Activated naive CD8-positive, alpha-beta T cell treated with anti-CD3 and anti-CD28 coated beads, Interleukin-2, amount 50 U/mL, for 16 hours (primary cell): ENCODE data around the gene TAOK2.
"Not testable (repeated sequence)": the region's sequence is repeated elsewhere in the genome, so short reads cannot be mapped to it uniquely, and the experiment has no call there.

Source experiments
- DNase-seq: peaks from one replicate; pipeline ENCODE4 v3.0.0-alpha.2; 2020; ENCODE audit warnings: low read depth, low spot score

The TAOK2 gene

GRCh38 chr16:30003670-30004423 lies 30.2 kb downstream of the TAOK2 start:
- no peak for DNase-seq

GRCh38 chr16:30004424-30004776 lies 30.7 kb downstream of the TAOK2 start:
- no peak for DNase-seq

GRCh38 chr16:30004811-30005242 lies 31.2 kb downstream of the TAOK2 start:
- no peak for DNase-seq

GRCh38 chr16:30005341-30006094 lies 31.9 kb downstream of the TAOK2 start:
- no peak for DNase-seq

- no peak for DNase-seq
These were observed 32.4 kb downstream of the TAOK2 start for GRCh38 chr16:30006095-30006473.

- no peak for DNase-seq
These were observed 33.1 kb downstream of the TAOK2 start for GRCh38 chr16:30006659-30007377.

- no peak for DNase-seq
These were observed 33.8 kb downstream of the TAOK2 start for GRCh38 chr16:30007378-30007895.

- no peak for DNase-seq
These were observed 35.6 kb downstream of the TAOK2 start for GRCh38 chr16:30009085-30009862.

GRCh38 chr16:30009990-30010843 lies 36.5 kb downstream of the TAOK2 start:
- DNase-seq: no peak

- no peak for DNase-seq
These were observed 37.4 kb downstream of the TAOK2 start, which contains the start of gene DOC2A for GRCh38 chr16:30010844-30011713. Gene DOC2A (minus strand): TSS chr16:30011027. CDS start chr16:30010222, 805 bp downstream.

- DNase-seq: no peak
These were observed 38.2 kb downstream of the TAOK2 start for GRCh38 chr16:30011714-30012504.

- not testable (repeated sequence) for DNase-seq
These were observed 38.9 kb downstream of the TAOK2 start for GRCh38 chr16:30012598-30012997.

- not testable (repeated sequence) for DNase-seq
These were observed 41.8 kb downstream of the TAOK2 start for GRCh38 chr16:30015450-30015849.

GRCh38 chr16:30016555-30017276 lies 43.0 kb downstream of the TAOK2 start:
- no peak for DNase-seq

- no peak for DNase-seq
These were observed 43.6 kb downstream of the TAOK2 start for GRCh38 chr16:30017277-30017656.

- not testable (repeated sequence) for DNase-seq
These were observed 44.3 kb downstream of the TAOK2 start for GRCh38 chr16:30017937-30018336.

GRCh38 chr16:30018731-30019158 lies 45.1 kb downstream of the TAOK2 start:
- DNase-seq: no peak

GRCh38 chr16:30022887-30023286 lies 49.2 kb downstream of the TAOK2 start, which contains the start of gene C16orf92:
Gene C16orf92 (plus strand): TSS chr16:30023198. CDS start chr16:30023341, 143 bp downstream.
- DNase-seq: no peak
